ENCODE data around the gene CD300LB.
"Not testable (repeated sequence)": the region's sequence is repeated elsewhere in the genome, so short reads cannot be mapped to it uniquely, and the experiment has no call there.

Gene CD300LB

DNA sequence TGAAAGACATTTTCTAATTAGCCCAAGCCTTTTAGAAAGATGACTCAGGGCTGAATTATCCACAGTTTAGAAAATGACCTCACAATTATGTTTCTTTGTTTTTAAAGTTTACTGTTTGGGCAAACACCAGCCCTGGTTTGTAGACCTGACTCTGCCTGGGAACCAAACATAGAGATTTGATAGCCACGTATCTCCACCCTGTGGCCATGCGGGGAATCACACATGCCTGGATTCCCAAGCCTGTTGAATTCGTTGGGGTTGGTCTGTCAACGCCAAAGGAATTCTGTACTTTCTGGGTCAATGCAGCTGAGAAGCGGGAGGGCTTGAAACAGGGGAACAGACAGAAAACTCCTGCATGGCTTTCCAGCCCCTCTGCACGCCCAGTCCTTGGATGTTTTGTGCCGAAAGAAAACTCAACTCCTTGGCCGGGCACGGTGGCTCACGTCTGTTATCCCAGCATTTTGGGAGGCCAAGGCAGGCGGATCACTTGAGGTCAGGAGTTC is 37.9 kb downstream of the CD300LB start:
- DNase-seq (ENCODE audit: low read depth in 2 of 2) = peak; percentile 35 to 60

DNA sequence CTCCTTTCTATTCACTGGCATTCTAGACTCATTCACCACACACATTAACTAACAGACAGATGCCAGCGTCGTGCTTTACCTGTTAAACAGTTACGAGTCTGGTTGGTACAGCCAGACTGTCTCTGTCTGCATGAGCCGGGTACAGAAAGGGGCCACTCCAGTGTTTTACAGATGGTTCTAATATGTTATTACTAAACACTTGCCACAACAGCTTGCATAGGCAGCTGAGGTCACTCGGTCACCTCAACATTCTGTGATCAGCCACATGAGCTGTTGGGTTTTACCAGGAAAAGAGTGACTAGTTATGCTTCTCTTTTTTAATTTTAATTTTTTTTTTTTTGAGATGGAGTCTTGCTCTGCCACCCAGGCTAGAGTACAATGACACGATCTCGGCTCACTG is 39.6 kb downstream of the CD300LB start:
- no peak for DNase-seq (ENCODE audit: low read depth in 2 of 2)

- DNase-seq (ENCODE audit: low read depth in 2 of 2) = no peak
Measured at GRCh38 chr17:74490716-74491115, 40.6 kb downstream of the CD300LB start.

DNA sequence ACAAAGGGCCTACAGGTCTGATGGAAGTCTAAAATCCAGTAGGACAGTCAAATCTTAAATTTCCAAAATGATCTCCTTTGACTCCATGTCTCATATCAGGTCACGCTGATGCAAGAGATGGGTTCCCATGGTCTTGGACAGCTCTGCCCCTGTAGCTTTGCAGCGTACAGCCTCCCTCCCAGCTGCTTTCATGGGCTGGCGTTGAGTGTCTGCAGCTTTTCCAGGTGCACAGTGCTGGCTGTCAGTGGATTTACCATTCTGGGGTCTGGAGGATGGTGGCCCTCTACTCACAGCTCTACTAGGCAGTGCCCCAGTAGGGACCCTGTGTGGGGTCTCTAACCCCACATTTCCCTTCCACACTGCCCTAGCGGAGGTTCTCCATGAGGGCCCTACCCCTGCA is 43.0 kb downstream of the CD300LB start:
- not testable (repeated sequence) for DNase-seq (ENCODE audit: low read depth in 2 of 2)

- no peak for DNase-seq (ENCODE audit: low read depth in 2 of 2)
Measured at GRCh38 chr17:74485841-74486240, 45.4 kb downstream of the CD300LB start.

DNA sequence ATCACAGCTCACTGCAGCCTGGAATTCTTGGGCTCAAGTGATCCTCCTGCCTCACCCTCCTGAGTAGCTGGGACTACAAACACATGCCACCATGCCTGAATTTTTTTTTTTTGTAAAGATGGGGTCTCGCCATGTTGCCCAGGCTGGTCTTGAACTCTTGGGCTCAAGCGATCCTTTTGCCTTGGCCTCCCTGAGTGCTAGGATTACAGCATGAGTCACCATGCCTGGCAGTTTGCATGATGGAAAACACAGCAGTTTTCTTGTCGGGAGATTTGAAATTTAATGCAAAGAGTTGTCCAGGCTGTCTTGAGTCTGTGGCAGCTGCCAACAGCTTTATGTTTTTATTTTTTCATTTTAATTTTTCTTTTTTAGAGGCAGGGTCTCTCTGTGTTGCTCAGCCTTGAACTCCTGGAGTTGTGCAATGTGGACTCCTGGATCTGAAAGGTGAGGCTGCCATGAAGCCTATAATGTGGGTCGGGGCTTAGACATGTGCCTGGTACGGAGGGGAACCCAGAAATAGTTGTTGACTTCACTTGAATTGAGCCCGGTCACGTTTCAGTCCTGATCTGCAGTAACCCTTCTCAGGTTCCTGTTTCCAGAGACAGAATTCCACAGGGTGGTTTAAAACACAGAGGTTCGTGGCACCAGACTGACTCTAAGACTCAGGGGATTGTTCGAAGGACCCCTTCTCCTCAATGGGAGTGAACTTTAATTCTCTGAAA is 46.1 kb downstream of the CD300LB start:
- no peak for DNase-seq (ENCODE audit: low read depth in 2 of 2)

GRCh38 chr17:74484066-74484465 is 47.2 kb downstream of the CD300LB start:
- DNase-seq (ENCODE audit: low read depth in 2 of 2) = no peak

GRCh38 chr17:74481621-74482020 is 49.7 kb downstream of the CD300LB start:
- DNase-seq (ENCODE audit: low read depth in 2 of 2) = no peak

DNA sequence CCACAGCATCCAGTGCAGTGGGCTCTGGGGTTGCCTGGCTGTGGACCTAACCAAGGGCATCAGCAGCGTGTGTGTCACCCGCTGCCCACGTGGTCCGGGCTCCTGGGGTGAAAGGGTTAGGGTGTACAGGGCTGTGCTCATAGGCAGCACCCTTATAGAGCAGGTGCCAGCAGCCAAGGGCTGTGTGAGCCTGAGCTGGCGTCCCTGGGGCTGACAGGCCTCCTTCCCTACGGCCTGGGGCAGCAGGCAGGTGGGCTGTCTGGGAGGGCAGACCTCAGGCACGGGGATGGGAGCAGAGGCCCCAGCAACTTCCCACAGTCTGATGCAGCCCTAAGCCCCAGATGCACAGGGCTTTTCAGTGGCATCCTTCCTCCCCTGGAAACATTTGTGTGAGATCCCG is 51.0 kb downstream of the CD300LB start:
- DNase-seq (ENCODE audit: low read depth in 2 of 2) = no peak

DNA sequence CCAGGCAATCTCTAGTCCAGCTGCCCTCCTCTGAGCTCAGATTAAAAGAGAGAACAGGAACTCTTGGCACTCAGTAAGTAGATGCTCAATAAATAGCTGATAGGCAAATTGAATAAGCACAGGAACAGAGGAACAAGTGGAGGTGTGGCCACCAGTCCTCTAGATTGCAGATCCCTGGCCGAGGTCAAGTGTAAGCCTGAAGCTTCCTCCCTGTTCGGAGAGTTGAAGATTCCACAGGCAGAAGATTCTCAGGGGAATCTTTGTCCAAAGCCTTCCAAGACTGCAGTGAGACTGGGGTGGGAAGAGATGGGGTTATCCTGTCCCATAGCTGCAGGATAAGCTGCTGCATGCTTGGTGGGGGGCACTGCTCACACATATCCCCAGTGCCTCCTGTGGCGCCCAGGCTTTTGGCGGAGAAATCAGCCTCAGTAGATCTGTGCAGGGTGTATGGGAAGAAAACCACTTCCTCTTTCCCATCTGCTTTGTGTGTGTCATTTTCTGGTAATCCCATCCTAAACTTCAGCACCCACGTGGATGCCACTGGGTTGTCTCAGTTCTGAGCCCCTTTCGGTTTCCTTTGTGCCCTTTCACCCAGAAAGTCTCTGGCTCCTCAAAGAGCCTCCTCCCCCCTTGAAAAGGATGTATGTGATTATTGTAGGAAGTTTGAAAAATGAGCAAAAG is 52.7 kb downstream of the CD300LB start:
- peak; percentile 25 to 40 for DNase-seq (ENCODE audit: low read depth in 2 of 2)

- DNase-seq (ENCODE audit: low read depth in 2 of 2) = no peak
Measured at GRCh38 chr17:74477411-74477810, 53.9 kb downstream of the CD300LB start.

GRCh38 chr17:74475189-74475588 is 56.1 kb downstream of the CD300LB start:
- no peak for DNase-seq (ENCODE audit: low read depth in 2 of 2)

GRCh38 chr17:74474043-74474792 is 57.1 kb downstream of the CD300LB start:
- DNase-seq (ENCODE audit: low read depth in 2 of 2) = no peak

DNA sequence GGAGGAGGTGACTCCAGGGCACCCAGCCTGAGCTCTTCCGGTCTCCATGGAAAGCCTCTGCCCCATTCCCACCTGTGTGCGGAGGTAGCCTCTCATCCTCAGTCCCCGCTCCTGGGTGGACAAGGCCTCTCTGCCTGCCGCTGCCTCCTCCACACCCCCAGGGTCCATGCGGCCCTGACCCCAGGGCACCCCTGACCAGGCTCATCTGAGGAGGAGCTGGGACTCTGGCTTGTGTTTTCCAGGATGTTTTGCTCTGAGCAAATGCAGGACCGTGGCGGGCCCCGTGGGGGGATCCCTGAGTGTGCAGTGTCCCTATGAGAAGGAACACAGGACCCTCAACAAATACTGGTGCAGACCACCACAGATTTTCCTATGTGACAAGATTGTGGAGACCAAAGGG is 58.0 kb downstream of the CD300LB start:
- DNase-seq (ENCODE audit: low read depth in 2 of 2) = no peak

DNA sequence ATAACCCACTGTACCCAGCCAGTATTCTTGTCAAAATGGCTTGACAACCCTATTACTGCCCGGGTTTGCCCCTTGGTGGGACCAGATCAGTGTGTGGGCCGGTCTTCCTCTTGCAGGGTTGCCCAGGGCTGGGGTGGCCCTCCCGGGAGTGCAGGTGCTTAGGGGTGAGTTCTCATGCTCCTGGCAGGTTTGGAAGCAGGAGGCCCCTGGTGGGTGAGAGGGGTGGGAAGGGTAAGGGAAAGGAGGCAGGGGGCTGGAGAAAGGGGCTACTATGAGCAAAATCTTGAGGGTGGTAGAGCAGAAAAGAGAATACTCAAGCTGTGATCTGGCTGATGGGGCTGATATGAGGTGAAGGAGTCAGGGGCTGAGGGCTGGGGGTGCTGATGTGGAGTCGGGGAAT is 58.4 kb downstream of the CD300LB start:
- DNase-seq (ENCODE audit: low read depth in 2 of 2) = no peak

- no peak for DNase-seq (ENCODE audit: low read depth in 2 of 2)
Measured at GRCh38 chr17:74471341-74471740, 59.9 kb downstream of the CD300LB start.
